C4-2B (cell line): Measurements from ENCODE around the gene GAS6.

Experiments used
- CTCF ChIP-seq: fragments of 450-650 bp; conservative IDR thresholded peaks from 2 replicates; pipeline ENCODE4 v1.5.1; 2017; ENCODE audit warnings: mild to moderate bottlenecking
- ZFX ChIP-seq: fragments of 450-650 bp; IDR thresholded peaks from 2 replicates; pipeline ENCODE4 v1.6.1; 2017

GRCh38 chr13:113862931-113863523 lies 849 bp downstream of the GAS6 start:
- TF ChIP-seq CTCF (no peak), ZFX (no peak)
